Activated CD8-positive, alpha-beta memory T cell treated with anti-CD3 and anti-CD28 coated beads for 4 hours (primary cell): ENCODE measurements around the gene PRKX.
"Not testable (repeated sequence)": the region's sequence is repeated elsewhere in the genome, so short reads cannot be mapped to it uniquely, and the experiment has no call there.

ENCODE experiments used
- DNase-seq, 2 donors: peaks; one replicate each; pipeline ENCODE4 v3.0.0-alpha.2; 2020; ENCODE audit warnings: low read depth in 2 of 2

The PRKX gene

GRCh38 chrX:3711331-3711917 lies 2.0 kb downstream of the PRKX start:
- no peak for DNase-seq

DNA sequence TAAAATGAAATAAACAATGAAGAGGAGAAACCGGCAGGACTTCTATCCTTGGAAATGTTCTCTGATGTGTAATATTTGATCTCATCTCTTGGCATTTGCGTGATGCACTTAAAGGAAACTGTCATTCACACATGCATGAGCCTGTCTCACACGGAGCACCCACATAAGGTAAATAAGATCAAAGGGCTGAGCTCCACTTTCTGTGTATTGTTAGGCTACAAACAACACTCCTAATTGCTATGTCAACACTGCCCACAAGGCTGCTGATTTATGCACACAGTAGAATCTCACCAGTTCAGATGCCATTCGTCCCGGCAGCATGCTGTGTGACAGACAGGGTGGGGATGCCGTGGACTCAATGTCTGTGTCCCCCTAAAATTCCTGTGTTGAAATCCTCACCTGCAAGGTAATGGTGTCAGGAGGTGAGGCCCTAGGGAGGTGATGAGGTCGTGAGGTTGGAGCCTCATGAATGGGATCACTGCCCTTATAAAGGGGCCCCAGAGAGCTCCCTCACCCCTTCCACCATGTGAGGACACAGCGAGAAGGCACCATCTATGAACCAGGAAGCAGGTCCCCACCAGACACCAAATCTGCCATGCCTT lies 5.7 kb downstream of the PRKX start:
- DNase-seq = not testable (repeated sequence)

DNA sequence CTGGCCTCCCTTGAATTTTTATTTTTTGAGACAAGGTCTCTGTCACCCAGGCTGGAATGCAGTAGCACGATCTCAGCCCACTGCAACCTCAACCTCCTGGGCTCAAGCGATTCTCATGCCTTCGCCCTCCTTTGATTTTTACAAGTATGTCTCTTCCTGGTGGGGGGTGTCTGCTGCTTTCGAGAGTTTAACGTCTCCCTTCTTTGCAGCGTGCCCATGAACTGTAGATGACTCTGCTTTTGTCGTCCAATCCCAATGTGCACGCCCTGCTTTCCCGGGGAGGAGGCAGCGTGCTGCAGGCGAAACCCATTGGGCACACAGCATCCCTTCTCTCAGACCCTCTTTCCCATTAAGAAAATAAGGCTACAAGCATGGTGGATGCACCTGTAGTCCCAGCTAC lies 7.0 kb downstream of the PRKX start:
- DNase-seq = no peak

GRCh38 chrX:3703251-3703650 lies 10.2 kb downstream of the PRKX start:
- DNase-seq = not testable (repeated sequence)

- DNase-seq = not testable (repeated sequence)
Observed at GRCh38 chrX:3702095-3702494, 11.4 kb downstream of the PRKX start.

DNA sequence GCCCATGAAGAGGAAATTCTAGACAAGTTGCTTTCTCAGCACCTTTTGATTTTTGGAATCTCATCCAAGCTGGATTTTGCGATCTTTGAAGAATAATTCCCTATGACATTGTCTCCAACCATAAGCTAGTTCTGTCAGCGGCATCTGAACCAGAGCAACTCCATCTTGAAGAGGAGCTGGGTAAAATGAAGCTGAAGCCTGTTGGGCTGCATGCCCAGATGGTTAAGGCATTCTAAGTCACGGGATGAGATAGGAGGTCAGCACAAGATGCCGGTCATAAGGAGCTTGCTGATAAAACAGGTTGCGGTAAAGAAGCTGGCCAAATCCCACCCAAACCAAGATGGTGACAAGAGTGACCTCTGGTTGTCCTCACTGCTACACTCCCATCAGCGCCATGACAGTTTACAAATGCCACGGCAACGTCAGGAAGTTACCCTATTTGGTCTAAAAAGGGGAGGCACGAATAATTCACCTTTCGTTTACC lies 12.0 kb downstream of the PRKX start:
- not testable (repeated sequence) for DNase-seq

- DNase-seq = no peak
Observed at GRCh38 chrX:3699821-3700381, 13.5 kb downstream of the PRKX start.

- no peak for DNase-seq
Observed at GRCh38 chrX:3697701-3698279, 15.7 kb downstream of the PRKX start.

DNA sequence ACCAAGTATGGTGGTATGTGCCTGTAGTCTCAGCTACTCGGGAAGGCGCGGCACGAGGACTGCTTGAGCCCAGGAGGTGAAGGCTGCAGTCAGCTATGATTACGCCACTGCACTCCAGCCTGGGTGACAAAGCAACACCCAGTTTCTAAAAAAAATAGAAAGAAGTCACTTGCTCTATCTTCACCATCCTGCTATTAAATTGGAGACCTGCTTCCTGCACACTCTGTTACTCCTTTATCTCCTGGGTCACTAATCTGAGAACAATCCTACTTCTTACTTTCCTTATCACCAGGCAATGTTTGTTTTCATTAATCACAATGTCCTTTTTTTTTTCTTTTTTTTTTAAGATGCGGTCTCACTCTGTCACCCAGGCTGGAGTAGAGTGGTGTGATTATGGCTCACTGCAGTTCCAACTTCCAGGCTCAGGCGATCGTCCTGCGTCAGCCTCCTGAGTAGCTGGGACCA lies 16.2 kb downstream of the PRKX start:
- no peak for DNase-seq

GRCh38 chrX:3695536-3695935 lies 17.9 kb downstream of the PRKX start:
- DNase-seq = no peak

DNA sequence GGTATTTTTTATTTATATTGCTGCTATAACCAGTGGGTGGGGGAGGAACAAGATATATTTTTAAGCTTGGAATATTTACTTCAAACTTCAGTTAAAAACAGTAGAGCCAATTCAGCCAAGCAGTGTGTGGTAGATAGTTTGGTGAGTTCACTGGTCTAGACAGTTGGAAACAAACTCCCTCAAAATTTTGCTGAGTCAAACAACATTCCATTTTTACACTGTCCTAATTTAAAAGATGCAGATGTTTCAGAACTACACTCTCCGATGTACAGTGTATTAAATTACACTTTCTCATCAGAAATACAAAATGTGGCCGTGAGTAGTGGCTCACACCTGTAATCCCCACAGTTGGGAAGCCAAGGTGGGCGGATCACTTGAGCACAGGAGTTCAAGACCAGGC lies 23.3 kb downstream of the PRKX start:
- no peak for DNase-seq

- not testable (repeated sequence) for DNase-seq
Observed at GRCh38 chrX:3683236-3683635, 30.2 kb downstream of the PRKX start.

DNA sequence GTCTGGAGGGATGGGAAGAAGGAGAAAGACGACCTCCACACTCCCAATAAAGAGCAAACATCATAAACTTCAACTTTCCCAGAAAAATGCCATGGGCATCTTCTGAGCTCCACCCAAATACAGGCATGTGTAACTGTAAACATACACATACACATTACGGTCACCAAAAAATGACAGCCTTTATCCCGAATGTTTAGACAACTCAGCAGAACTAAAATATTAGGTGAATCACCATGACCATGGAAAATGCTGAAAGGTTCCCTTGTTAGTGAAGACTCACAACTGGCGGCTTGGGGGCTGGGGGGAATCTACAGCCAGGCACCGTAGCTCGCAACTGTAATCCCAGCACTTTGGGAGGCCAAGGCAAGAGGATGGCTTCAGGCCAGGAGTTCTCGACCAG lies 33.0 kb downstream of the PRKX start:
- no peak for DNase-seq

DNA sequence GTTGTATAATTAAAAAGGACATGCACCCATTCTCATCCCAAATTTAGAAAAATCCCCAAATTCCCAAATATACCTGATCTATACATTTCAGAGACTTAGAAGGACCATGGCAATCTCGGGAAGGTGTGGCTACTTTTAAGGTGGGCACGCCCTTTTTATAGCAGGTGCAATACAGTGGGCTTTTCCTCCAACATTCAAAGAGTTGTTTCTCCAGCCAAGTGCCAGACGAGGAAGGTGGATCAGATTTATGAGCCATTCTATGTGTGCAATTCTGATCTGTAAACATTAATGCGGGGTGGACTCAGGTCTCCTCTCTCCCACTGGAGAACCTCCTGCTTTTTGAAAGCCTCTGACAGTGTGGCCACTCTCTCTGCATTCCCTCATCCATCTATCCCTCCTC lies 33.8 kb downstream of the PRKX start:
- DNase-seq = no peak

DNA sequence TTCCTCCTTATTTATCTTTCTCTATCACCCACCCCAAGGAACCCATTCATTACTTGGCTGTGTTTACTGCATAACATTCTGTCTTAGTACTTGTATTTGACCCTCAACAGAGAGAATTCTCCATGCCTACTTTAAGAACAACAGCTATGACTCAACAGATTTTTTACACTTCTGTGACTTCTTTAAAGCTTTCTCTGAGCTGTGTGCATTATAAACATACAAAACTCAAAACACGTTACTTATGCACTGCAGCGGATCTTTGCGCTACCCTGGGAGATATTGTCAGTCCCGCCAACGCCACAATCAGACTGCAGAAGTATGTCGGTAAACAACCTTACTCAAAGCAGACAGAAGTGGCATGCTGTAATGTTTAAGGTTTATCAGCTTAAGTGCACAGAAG lies 35.1 kb downstream of the PRKX start:
- no peak for DNase-seq

- no peak for DNase-seq
Observed at GRCh38 chrX:3674881-3675280, 38.6 kb downstream of the PRKX start.

- no peak for DNase-seq
Observed at GRCh38 chrX:3669841-3670475, 43.5 kb downstream of the PRKX start.

DNA sequence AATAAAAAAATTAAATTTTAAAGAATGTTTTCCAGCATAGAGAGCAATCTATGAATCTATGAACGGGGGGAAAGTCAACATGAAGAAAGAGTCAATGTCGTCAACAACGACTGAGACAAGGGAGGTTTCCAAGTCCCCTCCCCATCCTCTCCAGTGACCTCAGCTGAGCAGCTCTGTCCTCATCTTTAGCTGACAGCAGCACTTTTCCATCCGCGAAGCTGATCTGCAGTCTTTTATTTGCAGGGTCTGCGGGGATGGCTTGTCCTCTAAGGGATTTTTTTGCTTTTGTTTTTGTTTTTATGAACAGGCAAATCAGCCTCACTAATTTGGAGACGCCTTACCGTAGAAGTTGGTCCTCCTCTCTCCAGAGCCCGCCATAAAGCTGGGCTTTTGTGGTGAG lies 46.5 kb downstream of the PRKX start:
- DNase-seq = no peak

- DNase-seq = no peak
Observed at GRCh38 chrX:3664921-3665320, 48.5 kb downstream of the PRKX start.

DNA sequence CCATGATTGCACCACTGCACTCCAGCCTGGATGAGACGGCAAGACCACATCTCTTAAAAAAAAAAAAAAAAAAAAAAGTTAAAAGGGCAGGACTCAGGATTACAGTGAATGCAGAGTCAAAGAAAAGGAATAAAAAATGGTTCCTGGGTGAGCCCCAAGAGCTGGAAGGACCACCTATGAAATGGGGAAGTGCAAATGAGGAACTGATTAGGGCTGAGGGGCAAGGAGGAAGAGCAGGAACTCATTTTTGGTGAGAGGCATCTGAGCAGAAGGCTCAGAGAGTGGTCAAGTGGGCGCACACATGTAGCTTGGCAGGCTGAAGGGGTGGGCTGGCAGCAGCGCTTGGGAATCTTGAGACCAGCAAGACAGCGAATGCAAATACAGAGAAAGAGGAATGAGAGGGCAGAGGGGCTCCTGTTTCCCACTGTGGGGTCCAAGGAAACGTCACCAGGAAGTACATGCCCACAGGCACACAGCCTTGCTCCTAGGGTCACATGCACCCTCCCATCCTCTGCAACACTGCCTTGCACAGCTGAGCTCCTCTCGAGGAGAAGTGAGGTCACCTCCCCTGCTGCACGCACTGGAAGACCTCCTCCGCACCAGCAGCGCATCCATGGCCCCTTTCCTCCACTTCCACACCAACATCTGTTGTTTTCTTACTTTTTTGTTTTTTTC lies 49.7 kb downstream of the PRKX start:
- DNase-seq = not testable (repeated sequence)

- no peak for DNase-seq
Observed at GRCh38 chrX:3659761-3660160, 53.7 kb downstream of the PRKX start.

- no peak for DNase-seq
Observed at GRCh38 chrX:3655181-3655580, 58.3 kb downstream of the PRKX start.
